GM18951 (cell line): ENCODE measurements around the gene HMG20A.

Source experiments
- POLR2A ChIP-seq: IDR thresholded peaks from 4 replicates; pipeline ENCODE4 v1.6.1; 2011; ENCODE audit warnings: mild to moderate bottlenecking; ENCODE audit not compliant: insufficient read length, insufficient read depth; ENCODE audit errors: extremely low read depth
- in situ Hi-C: fragments of 300-500 bp; cut with MboI; formaldehyde crosslinking; loops from one replicate; pipeline ENCODE4 v1.12.0; 2022; ENCODE audit warnings: low sequenced_read_pairs, mixed read lengths, inconsistent platforms; ENCODE audit not compliant: unreplicated experiment

HMG20A gene

GRCh38 chr15:77461486-77461885 is 40.8 kb downstream of the HMG20A start:
- in situ Hi-C loops: no loop called here
- no peak for TF ChIP-seq POLR2A

GRCh38 chr15:77464129-77464865 is 43.6 kb downstream of the HMG20A start:
- TF ChIP-seq POLR2A: no peak
- in situ Hi-C loops: no loop called here

- in situ Hi-C loops: no loop called here
- no peak for TF ChIP-seq POLR2A
Observed at GRCh38 chr15:77466521-77466920, 45.8 kb downstream of the HMG20A start.

- in situ Hi-C loops: no loop called here
- no peak for TF ChIP-seq POLR2A
Observed at GRCh38 chr15:77468896-77469295, 48.2 kb downstream of the HMG20A start.

- TF ChIP-seq POLR2A: no peak
- in situ Hi-C loops: no loop called here
Observed at GRCh38 chr15:77470235-77470634, 49.5 kb downstream of the HMG20A start.

GRCh38 chr15:77473328-77473727 is 52.6 kb downstream of the HMG20A start:
- in situ Hi-C loops: no loop called here
- TF ChIP-seq POLR2A: no peak

GRCh38 chr15:77474310-77474988 is 53.8 kb downstream of the HMG20A start:
- TF ChIP-seq POLR2A: no peak
- in situ Hi-C loops: no loop called here

- TF ChIP-seq POLR2A: no peak
- in situ Hi-C loops: no loop called here
Observed at GRCh38 chr15:77475001-77475400, 54.3 kb downstream of the HMG20A start.

GRCh38 chr15:77475898-77476297 is 55.2 kb downstream of the HMG20A start:
- in situ Hi-C loops: no loop called here
- no peak for TF ChIP-seq POLR2A

GRCh38 chr15:77476995-77477394 is 56.3 kb downstream of the HMG20A start:
- no peak for TF ChIP-seq POLR2A
- in situ Hi-C loops: no loop called here

GRCh38 chr15:77478051-77478450 is 57.4 kb downstream of the HMG20A start:
- in situ Hi-C loops: no loop called here
- TF ChIP-seq POLR2A: no peak

- no peak for TF ChIP-seq POLR2A
- in situ Hi-C loops: no loop called here
Observed at GRCh38 chr15:77479015-77479414, 58.3 kb downstream of the HMG20A start.

- TF ChIP-seq POLR2A: no peak
- in situ Hi-C loops: no loop called here
Observed at GRCh38 chr15:77480859-77481633, 60.4 kb downstream of the HMG20A start.

GRCh38 chr15:77481670-77482069 is 61.0 kb downstream of the HMG20A start:
- no peak for TF ChIP-seq POLR2A
- in situ Hi-C loops: no loop called here

- in situ Hi-C loops: no loop called here
- no peak for TF ChIP-seq POLR2A
Observed at GRCh38 chr15:77482570-77482969, 61.9 kb downstream of the HMG20A start.
